Kidney epithelial cell (primary cell): ENCODE results near the gene TGFBR3. TPM values are rescaled to one million over a fixed set of nuclear protein-coding genes. Genes with fewer than 3 reads are reported as not detected.

Experiments used
- DNase-seq: peaks from one replicate; pipeline ENCODE4 v3.0.0-alpha.2; 2010; ENCODE audit warnings: low read depth
- H3K27me3 ChIP-seq: 2 replicates; pipeline ENCODE4 v1.6.0; 2011; ENCODE audit warnings: low read length; ENCODE audit not compliant: control insufficient read depth, insufficient read depth
- H3K36me3 ChIP-seq: 2 replicates; pipeline ENCODE4 v1.5.1; 2011; ENCODE audit warnings: low read length; ENCODE audit not compliant: control insufficient read depth, insufficient read depth
- H3K4me3 ChIP-seq: 2 replicates; pipeline ENCODE4 v1.5.1; 2011; ENCODE audit warnings: low read depth, mild to moderate bottlenecking, control low read depth, low read length
- CTCF ChIP-seq: IDR thresholded peaks from 2 replicates; pipeline ENCODE4 v1.5.1; 2011; ENCODE audit warnings: mild to moderate bottlenecking, moderate library complexity, low read length, control low read depth, inconsistent platforms; ENCODE audit not compliant: insufficient read depth, poor library complexity, severe bottlenecking
- total RNA-seq: library from RNA; depleted of rRNA; stranded (reverse); fragments of >200 nt; gene quantifications from 2 replicates; pipeline ENCODE4 v1.2.3, GENCODE V29; 2015

The TGFBR3 gene
- total RNA-seq, 1 donor from 2014 or later: 5.5 TPM

GRCh38 chr1:91761295-91761721 lies 124.6 kb downstream of the TGFBR3 start:
- no peak for DNase-seq
- TF ChIP-seq CTCF: no peak
- Histone ChIP-seq H3K36me3 (no peaks in the 10 kb centered on the region), H3K4me3 (no peak overlapping the region), H3K27me3 (no peaks in the 10 kb centered on the region)

GRCh38 chr1:91760512-91760911 lies 125.4 kb downstream of the TGFBR3 start:
- no peak for DNase-seq
- TF ChIP-seq CTCF: no peak
- no peaks in the 10 kb centered on the region for H3K36me3 ChIP-seq
- H3K27me3 ChIP-seq: no peaks in the 10 kb centered on the region
- H3K4me3 ChIP-seq: no peak overlapping the region

DNA sequence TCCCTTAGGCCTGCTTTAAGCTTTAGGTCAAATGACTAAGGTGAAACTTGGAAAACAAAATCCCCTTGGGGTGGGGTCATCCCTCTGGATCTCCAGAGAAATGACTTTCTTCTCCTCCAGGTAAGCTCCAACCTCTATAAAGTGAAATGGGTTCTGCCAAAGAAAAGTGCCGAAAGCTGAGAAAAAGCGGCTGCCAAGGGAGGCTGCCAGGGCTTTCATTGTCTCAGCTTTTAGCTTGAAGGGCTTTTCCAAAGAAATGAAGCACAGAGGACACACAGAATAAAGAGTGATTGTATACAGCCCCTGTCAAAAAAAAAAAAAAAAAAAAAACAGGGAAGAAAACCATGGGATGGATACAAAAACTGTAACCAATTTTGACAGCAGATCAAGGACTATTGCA lies 126.9 kb downstream of the TGFBR3 start:
- DNase-seq: no peak
- no peak for TF ChIP-seq CTCF
- H3K27me3 ChIP-seq: no peaks in the 10 kb centered on the region
- H3K4me3 ChIP-seq: no peak overlapping the region
- no peaks in the 10 kb centered on the region for H3K36me3 ChIP-seq

DNA sequence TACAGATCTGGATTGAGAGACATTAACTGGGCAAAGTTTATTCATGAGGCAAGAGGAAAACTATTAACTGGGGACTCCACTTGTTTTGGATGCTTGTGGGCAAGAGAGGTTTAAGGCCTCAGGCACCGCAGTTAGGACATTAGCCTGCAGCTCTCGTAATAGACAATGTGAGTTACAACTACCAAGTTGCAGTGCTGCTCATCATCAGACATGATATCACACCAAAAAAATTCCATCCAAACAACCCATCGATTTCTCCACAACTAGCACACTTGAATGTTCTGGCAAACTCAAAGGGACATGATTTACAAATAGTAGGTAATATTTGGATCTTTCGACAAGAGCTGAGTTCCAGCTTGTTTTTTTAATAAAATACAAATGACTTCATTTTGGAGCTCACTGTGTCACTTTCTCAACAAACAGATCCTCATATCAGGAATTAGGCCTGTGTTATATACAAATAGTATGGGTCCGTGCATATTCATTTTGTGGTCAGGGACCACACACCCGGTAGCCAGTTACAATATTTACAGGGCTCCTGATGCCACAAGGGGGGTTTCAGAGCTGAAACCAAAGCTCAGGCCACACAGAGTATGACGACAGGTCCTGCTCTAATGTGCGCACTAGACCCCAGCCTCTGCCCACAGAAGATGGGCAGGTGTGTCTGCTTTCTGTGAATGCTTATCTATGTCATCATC lies 128.0 kb downstream of the TGFBR3 start:
- no peaks in the 10 kb centered on the region for H3K36me3 ChIP-seq
- no peak for TF ChIP-seq CTCF
- H3K4me3 ChIP-seq: no peak overlapping the region
- no peak for DNase-seq
- H3K27me3 ChIP-seq: no peaks in the 10 kb centered on the region

DNA sequence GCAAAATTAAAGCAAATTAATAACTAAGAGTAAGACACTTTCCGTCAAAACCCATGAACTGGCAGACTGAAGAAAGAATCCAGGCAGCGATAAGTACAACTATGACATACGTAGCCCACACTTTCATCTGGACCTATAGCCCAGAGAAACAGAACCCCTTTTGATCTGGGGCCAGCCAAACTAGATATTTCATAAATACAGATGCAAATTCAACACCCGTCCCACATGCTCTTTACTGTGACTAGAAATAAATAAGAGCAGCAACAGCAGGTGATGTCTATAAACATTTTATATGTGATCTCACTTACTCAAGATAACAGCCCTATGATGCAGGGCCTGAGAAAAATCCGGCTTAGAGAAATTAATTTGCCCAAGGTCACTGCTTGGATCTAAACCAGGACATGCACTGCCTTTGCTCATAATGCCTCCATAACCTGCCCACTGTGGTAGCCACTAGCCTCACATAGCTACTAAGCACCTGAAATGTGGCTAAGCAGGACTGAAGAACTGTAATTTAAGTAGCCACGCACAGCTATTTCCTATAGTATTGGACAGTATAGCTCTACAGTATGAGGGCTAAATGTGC lies 130.2 kb downstream of the TGFBR3 start:
- Histone ChIP-seq H3K27me3 (no peaks in the 10 kb centered on the region), H3K4me3 (no peak overlapping the region), H3K36me3 (no peaks in the 10 kb centered on the region)
- no peak for DNase-seq
- TF ChIP-seq CTCF: no peak
